Epithelial cell of esophagus (primary cell): ENCODE measurements around the gene NTM.

Experiments
- DNase-seq: peaks from one replicate; pipeline ENCODE4 v3.0.0; 2010; ENCODE audit warnings: low read depth
- H3K4me3 ChIP-seq: 2 replicates; pipeline ENCODE4 v1.5.1; 2011; ENCODE audit warnings: mild to moderate bottlenecking, low read length, control low read depth
- CTCF ChIP-seq: IDR thresholded peaks from 2 replicates; pipeline ENCODE4 v1.5.1; 2011; ENCODE audit warnings: low read depth, mild to moderate bottlenecking, low read length, control low read depth, inconsistent platforms; ENCODE audit not compliant: insufficient read depth; ENCODE audit errors: missing control alignments

Gene NTM

GRCh38 chr11:131640320-131640719 is 269.9 kb downstream of the NTM start:
- H3K4me3 ChIP-seq = no peak overlapping the region
- DNase-seq = no peak
- TF ChIP-seq CTCF = no peak

GRCh38 chr11:131642756-131643531 is 272.5 kb downstream of the NTM start:
- H3K4me3 ChIP-seq = no peak overlapping the region
- no peak for TF ChIP-seq CTCF

GRCh38 chr11:131644204-131644795 is 273.9 kb downstream of the NTM start:
- no peak for TF ChIP-seq CTCF
- no peak for DNase-seq
- H3K4me3 ChIP-seq = no peak overlapping the region

More at GRCh38 chr11:131642756-131643531, 272.5 kb downstream of the NTM start:
- DNase-seq = no peak

GRCh38 chr11:131645237-131645636 is 274.8 kb downstream of the NTM start:
- no peak for TF ChIP-seq CTCF
- no peak for DNase-seq
- no peak overlapping the region for H3K4me3 ChIP-seq

GRCh38 chr11:131649856-131650255 is 279.4 kb downstream of the NTM start:
- no peak for TF ChIP-seq CTCF
- H3K4me3 ChIP-seq = no peak overlapping the region
- no peak for DNase-seq

- no peak overlapping the region for H3K4me3 ChIP-seq
- no peak for TF ChIP-seq CTCF
- DNase-seq = no peak
Observed at GRCh38 chr11:131652231-131652630, 281.8 kb downstream of the NTM start.
